Bronchial epithelial cell (primary cell): Measurements from ENCODE around the gene RASD2. TPM values are rescaled to one million over a fixed set of nuclear protein-coding genes. Genes with fewer than 3 reads are reported as not detected.

Experiments used
- DNase-seq: peaks from one replicate; pipeline ENCODE4 v3.0.0-alpha.2; 2010; ENCODE audit warnings: low read depth
- FAIRE-seq: peaks from 2 replicates; lab custom pipeline; 2011; peaks lifted over from hg19 to GRCh38; lab: Jason Lieb, UNC
- H3K27me3 ChIP-seq: 2 replicates; pipeline ENCODE4 v1.5.1; 2011; ENCODE audit warnings: low read length; ENCODE audit not compliant: control insufficient read depth, insufficient read depth
- H3K36me3 ChIP-seq: 2 replicates; pipeline ENCODE4 v1.5.1; 2011; ENCODE audit warnings: low read length; ENCODE audit not compliant: control insufficient read depth, insufficient read depth
- H3K4me3 ChIP-seq: 2 replicates; pipeline ENCODE4 v1.5.1; 2011; ENCODE audit warnings: mild to moderate bottlenecking, low read depth, low read length, control low read depth
- CTCF ChIP-seq: IDR thresholded peaks from 2 replicates; pipeline ENCODE4 v1.5.1; 2011; ENCODE audit warnings: mild to moderate bottlenecking, moderate library complexity, low read length, control low read depth, inconsistent platforms; ENCODE audit not compliant: insufficient read depth, severe bottlenecking
- total RNA-seq: library from RNA; depleted of rRNA; stranded (reverse); fragments of >200 nt; gene quantifications from 2 replicates; pipeline ENCODE4 v1.2.1, GENCODE V29; 2014

The RASD2 gene
- total RNA-seq, 1 donor from 2014 or later: 0.26 TPM

GRCh38 chr22:35556666-35557065, 16.0 kb downstream of the RASD2 start:
- DNase-seq (no peak), FAIRE-seq (no peak)
- TF ChIP-seq CTCF: no peak
- Histone ChIP-seq H3K27me3 (no peaks in the 10 kb centered on the region), H3K36me3 (no peaks in the 10 kb centered on the region), H3K4me3 (no peak overlapping the region)

GRCh38 chr22:35558031-35558430, 17.4 kb downstream of the RASD2 start:
- Histone ChIP-seq H3K27me3 (no peaks in the 10 kb centered on the region), H3K36me3 (no peaks in the 10 kb centered on the region), H3K4me3 (no peak overlapping the region)
- DNase-seq: no peak
- no peak for TF ChIP-seq CTCF
- FAIRE-seq: no peak

- Histone ChIP-seq H3K27me3 (no peaks in the 10 kb centered on the region), H3K4me3 (no peak overlapping the region), H3K36me3 (no peaks in the 10 kb centered on the region)
- TF ChIP-seq CTCF: no peak
- DNase-seq: no peak
- no peak for FAIRE-seq
Observed at GRCh38 chr22:35558719-35559118, 18.1 kb downstream of the RASD2 start.

GRCh38 chr22:35559354-35560005, 18.8 kb downstream of the RASD2 start:
- Histone ChIP-seq H3K4me3 (no peak overlapping the region), H3K36me3 (no peaks in the 10 kb centered on the region), H3K27me3 (no peaks in the 10 kb centered on the region)
- no peak for FAIRE-seq
- TF ChIP-seq CTCF: no peak
- peak; percentile 53 for DNase-seq

GRCh38 chr22:35560366-35560765, 19.7 kb downstream of the RASD2 start:
- Histone ChIP-seq H3K4me3 (no peak overlapping the region), H3K27me3 (no peaks in the 10 kb centered on the region), H3K36me3 (no peaks in the 10 kb centered on the region)
- TF ChIP-seq CTCF: no peak
- FAIRE-seq (no peak), DNase-seq (no peak)

- Histone ChIP-seq H3K4me3 (no peak overlapping the region), H3K36me3 (no peaks in the 10 kb centered on the region), H3K27me3 (no peaks in the 10 kb centered on the region)
- DNase-seq (no peak), FAIRE-seq (no peak)
- no peak for TF ChIP-seq CTCF
Observed at GRCh38 chr22:35560824-35561223, 20.2 kb downstream of the RASD2 start.
